ENCODE measurements around the gene ABHD17B.
"Not testable (repeated sequence)": the region's sequence is repeated elsewhere in the genome, so short reads cannot be mapped to it uniquely, and the experiment has no call there.

ABHD17B gene

GRCh38 chr9:71911061-71911907 lies at the start of gene ABHD17B, which contains the start of gene C9orf85:
Gene ABHD17B (minus strand): TSS chr9:71911193. CDS start chr9:71875080, 36,113 bp downstream.
Gene C9orf85 (plus strand): TSS chr9:71911639. CDS start chr9:71911735, 96 bp downstream.
- DNase-seq (ENCODE audit: low read depth in 1 of 2, low spot score in 1 of 2), result peak; percentile 82 to 93

DNA sequence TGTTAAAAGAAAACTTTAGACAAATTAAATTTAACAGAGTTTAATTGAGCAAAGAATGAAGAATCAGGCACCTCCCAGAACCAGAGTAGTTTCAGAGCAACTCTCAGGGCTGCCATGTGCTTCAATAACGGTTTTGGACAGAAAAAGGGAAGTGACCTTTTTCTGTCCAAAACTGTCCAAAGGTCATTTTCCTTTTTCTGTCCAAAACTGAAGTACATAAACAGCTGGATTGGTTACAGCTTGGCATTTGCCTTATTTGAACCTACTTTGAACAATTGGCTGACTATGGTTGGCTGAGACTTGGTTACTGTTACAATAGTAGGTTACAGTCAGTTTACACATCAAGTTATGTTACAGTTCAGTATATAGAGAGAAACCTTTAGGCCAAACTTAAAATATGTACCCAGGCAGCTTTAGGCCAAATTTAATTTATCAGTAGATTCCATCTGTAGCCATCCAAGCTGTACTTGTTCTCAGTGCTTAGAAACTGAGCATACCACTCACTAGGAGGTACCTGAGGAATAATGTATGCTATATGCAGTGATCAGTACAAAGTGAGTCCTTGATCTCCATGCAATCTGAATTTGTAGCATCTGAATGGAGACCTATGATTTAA lies 44.4 kb upstream of the ABHD17B start:
- DNase-seq (ENCODE audit: low read depth in 1 of 2, low spot score in 1 of 2), result no peak

DNA sequence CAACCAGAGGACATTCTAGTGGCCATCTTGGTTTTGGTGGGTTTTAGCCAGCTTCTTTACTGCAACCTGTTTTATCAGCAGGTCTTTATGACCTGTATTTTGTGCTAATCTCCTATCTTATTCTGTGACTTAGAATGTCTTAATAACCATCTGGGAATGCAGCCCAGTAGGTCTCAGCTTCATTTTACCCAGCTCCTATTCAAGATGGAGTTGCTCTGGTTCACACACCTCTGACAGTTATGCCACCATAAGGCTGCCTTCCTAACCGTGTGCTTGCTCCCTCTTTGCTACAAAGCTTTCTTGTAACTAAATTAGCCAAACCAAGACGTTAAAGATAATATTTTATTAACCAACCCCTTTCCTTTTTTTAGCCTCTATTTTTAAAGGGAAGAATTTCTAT lies 43.7 kb upstream of the ABHD17B start:
- not testable (repeated sequence) for DNase-seq (ENCODE audit: low read depth in 1 of 2, low spot score in 1 of 2)

GRCh38 chr9:71944754-71945375 lies 33.9 kb upstream of the ABHD17B start:
- no peak for DNase-seq (ENCODE audit: low read depth in 1 of 2, low spot score in 1 of 2)

DNA sequence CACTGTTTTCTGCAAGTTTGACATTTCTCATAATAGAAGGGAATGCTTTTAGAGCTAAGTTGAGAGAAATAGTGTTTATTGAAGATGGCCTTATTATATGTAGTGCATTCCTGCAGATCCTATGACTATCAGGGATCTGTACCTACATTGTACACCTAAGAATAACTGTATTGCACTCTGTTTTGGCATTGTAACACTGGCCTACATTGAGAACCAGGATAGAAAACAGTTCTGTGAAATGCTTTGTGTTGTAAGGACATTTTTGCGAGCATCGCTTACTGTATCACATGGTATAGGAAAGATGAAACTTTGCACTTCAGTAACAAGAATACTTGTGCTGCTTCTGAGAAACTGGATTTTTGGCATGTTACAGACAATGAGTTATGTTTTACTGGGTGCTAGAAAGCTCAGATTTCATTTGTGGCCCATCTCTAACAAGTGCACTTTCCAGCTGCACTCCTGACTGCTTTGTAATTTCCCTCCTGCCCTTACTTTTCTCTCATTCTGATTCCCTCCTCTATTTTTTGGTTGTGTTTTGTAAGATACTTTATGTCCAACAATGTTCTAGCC lies 31.1 kb upstream of the ABHD17B start:
- no peak for DNase-seq (ENCODE audit: low read depth in 1 of 2, low spot score in 1 of 2)

DNA sequence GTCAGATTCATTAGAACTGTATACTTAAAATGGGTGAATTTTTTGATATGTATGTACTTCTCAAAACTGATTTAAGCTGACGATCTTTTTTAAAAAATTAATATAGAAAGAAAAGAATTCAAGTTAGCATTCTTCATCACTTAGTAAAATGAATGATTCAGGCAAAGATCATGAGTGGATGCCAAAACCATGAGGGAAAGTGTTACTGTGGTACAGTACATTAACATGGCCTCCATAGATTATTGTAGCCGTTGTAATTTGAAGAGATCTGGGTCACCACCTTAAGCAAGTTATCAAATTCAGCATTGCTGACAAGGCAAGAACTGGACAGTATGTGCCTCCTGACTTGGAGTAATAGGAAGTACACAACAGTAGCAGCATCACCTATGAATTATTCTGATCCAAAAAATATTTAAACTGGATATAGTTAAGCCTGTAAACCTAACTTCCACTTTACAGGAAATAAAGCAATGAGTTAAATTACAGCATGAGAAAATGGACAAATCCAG lies 30.1 kb upstream of the ABHD17B start:
- no peak for DNase-seq (ENCODE audit: low read depth in 1 of 2, low spot score in 1 of 2)

GRCh38 chr9:71937898-71938297 lies 26.9 kb upstream of the ABHD17B start:
- no peak for DNase-seq (ENCODE audit: low read depth in 1 of 2, low spot score in 1 of 2)

GRCh38 chr9:71937070-71937625 lies 26.2 kb upstream of the ABHD17B start:
- no peak for DNase-seq (ENCODE audit: low read depth in 1 of 2, low spot score in 1 of 2)

DNA sequence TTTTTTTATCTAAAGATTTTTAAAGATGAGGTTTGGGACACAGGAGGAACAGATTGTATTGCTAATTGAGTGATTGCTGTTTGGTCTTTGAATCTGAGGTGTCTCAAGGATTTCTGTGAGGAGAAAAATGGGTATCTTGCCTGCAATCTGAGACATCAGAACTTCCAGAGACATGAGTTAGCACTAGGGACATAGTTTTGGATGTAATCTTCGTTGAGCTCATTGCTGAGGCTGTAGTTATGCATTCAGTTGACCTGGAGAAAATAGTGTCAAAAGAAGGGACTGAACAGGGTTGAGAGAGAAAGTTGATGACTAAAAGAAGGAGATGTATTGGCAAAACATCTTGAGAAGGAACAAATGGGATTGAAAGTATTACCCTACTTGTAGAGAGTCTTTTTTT lies 25.1 kb upstream of the ABHD17B start:
- no peak for DNase-seq (ENCODE audit: low read depth in 1 of 2, low spot score in 1 of 2)

- DNase-seq (ENCODE audit: low read depth in 1 of 2, low spot score in 1 of 2), result no peak
Observed at GRCh38 chr9:71931166-71931565, 20.2 kb upstream of the ABHD17B start.

- DNase-seq (ENCODE audit: low read depth in 1 of 2, low spot score in 1 of 2), result no peak
Observed at GRCh38 chr9:71929791-71930440, 18.9 kb upstream of the ABHD17B start.

GRCh38 chr9:71929223-71929622 lies 18.2 kb upstream of the ABHD17B start:
- DNase-seq (ENCODE audit: low read depth in 1 of 2, low spot score in 1 of 2), result no peak

DNA sequence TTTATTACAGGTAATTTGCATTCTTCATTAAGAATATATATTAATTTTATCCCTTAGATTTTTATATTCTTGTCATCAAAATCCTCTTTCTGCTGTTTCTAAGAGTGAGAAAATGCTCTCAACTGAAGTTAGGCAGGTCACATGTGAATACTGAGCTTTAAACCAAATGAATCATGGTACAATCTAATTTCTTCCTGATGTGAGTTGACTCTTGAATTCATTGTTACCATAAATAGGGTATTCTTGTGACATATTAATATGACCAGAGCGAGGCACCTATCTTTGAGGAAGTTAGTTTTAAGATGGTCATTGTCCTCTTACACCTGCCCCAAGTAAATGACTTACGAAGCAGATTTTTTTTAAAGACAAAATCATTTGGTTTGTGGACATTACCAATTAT lies 17.8 kb upstream of the ABHD17B start:
- no peak for DNase-seq (ENCODE audit: low read depth in 1 of 2, low spot score in 1 of 2)

DNA sequence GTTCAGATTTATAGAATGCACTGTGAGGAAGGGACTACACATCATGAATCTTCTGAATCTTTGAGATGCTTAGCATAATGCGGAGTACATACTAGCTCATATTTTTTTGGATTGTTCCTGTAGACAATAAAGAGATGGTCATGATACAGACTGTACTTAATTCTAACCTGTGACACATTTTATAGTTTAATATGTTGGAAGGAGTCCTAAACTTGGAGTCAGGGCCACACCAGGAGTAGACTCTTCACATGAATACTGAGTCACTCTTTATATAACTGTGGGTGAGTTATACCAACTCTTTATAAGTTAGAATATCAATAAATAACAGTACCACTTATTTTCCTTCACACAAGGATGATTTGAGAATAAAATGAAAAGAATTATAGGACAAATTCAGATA lies 17.4 kb upstream of the ABHD17B start:
- DNase-seq (ENCODE audit: low read depth in 1 of 2, low spot score in 1 of 2), result no peak

DNA sequence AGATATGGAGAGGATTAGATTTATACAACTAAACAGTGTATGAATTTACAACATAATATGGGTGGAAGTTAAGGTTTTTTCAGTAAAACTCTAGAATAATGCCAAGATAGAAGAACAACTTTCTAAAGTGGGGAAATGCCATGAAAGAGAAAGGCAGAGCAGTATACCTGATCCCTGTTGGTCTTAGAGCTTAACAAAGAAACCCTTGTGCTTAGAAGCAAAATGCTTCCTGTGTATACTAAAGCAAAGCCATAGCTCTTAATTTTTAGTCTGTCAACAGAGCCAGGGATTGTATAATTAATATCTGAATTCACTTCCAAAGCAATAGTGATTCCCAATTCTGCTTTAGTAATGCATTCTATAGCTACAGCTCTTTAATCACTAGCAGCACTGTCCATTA lies 14.8 kb upstream of the ABHD17B start:
- no peak for DNase-seq (ENCODE audit: low read depth in 1 of 2, low spot score in 1 of 2)

- DNase-seq (ENCODE audit: low read depth in 1 of 2, low spot score in 1 of 2), result no peak
Observed at GRCh38 chr9:71924576-71924975, 13.6 kb upstream of the ABHD17B start.

DNA sequence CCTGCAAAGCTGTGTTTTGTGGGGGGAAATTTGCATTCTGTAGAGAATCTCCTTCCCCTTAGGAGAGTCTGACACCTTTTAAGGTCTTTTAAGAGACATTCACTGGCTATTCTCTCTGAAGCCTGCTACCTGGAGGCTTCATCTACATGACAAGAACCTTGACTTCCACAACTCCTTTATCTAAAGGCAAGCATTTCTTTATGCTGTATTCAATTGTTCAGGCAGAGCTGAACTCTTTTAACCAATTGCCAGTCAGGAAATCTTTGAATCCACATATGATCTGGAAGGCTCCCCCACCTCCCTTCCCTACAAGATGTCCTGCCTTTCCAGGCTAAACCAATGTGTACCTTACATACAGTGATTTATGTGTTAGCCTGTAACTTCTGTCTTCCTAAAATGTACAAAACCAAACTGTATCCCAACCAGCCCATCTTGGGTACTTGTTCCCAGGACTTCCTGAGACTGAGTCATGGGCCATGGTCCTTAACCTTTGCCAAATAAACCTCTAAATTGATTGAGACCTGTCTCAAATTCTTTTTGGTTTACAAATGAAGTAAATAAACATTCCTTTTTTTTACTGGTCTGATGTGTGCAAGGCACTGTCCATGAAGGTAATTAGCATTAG lies 10.3 kb upstream of the ABHD17B start:
- DNase-seq (ENCODE audit: low read depth in 1 of 2, low spot score in 1 of 2), result no peak

DNA sequence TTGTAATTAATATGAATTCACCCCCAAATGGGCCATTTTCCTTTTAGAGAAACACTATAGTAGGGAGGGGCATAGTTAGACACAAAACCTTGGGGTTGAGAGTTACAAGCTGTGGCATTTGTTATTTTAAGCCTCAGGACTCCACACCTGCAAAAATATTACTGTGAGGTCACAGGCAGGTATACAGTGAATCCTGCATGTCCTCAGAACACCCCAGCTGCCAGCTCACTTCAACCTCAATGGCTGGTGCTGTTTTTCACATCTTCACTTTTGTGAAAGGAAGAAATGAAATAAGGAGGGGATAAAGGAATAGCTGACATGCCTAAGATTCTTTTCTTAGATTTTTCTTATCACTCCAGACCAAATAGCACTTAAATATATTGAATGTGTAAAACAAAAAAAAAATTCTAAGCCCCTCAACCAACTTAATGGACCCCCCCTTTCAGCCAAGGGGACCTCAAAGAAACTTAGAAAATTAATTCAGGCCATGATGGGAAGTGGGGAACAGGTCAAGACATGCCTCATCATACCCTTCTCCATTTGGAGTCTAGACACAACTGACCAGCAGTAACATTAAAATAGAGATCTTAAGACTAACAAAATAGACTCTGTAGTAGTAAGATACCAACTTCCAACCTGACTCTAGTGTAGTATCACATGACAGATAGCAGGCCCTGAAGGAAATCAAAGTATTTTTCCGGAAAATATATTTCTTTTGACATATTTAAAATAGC lies 9.6 kb upstream of the ABHD17B start:
- no peak for DNase-seq (ENCODE audit: low read depth in 1 of 2, low spot score in 1 of 2)

- no peak for DNase-seq (ENCODE audit: low read depth in 1 of 2, low spot score in 1 of 2)
Observed at GRCh38 chr9:71918419-71918818, 7.4 kb upstream of the ABHD17B start.

Data from activated T-helper 1 cell treated with anti-CD3 and anti-CD28 coated beads, Interleukin-2, amount 50 U/mL, for 16 hours (primary cell).